ENCODE measurements around the gene LSR.
"Not testable (repeated sequence)": the region's sequence is repeated elsewhere in the genome, so short reads cannot be mapped to it uniquely, and the experiment has no call there.

Gene LSR

DNA sequence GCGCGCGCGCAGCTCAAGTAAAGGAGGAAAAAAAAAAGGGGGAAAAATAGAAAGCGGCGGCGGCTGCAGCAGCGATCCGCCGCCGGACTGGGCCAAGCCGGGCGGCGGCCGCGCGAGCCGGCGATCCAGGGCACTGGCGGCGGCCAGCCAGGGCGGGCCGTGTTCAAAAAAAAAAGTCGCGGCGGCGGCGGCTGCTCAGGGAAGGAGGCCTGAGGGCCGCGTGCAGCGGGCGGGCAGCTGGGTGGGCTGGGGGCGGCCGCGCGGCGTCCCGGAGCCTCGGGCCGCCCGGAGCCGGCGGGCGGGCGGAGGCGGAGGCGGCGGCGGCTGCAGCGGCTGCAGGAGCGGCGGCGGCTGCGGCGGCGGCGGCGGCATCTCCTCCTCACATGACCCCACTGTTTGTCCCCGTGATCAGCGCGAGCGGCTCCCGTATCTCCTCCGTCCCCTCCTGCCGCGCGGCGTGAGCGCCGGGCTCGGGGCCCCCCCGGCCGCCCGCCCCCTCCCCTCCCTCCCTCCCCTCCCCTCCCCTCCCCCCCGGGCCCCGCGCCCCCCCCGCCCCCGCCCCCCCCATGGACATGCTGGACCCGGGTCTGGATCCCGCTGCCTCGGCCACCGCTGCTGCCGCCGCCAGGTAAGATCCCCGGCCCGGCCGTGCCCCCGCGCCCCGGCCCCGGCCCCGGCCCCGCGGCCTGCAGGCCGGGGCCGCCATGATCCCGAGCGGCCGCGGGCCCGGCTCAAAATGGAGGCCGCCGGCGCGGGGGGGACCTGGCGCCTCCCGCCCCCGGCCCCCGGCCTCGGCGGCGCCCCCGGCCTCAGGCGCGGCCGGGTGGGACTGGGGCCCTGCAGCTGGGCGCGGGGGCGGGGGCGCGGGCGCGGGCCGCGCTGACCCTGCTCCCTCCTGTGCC is 20.0 kb downstream of the LSR start, which contains the start of gene USF2:
USF2 (plus strand) TSS at position 427 of the 902 bp plus-strand sequence; CDS start at position 567, 140 bp downstream.
- peak; percentile 77 for DNase-seq

DNA sequence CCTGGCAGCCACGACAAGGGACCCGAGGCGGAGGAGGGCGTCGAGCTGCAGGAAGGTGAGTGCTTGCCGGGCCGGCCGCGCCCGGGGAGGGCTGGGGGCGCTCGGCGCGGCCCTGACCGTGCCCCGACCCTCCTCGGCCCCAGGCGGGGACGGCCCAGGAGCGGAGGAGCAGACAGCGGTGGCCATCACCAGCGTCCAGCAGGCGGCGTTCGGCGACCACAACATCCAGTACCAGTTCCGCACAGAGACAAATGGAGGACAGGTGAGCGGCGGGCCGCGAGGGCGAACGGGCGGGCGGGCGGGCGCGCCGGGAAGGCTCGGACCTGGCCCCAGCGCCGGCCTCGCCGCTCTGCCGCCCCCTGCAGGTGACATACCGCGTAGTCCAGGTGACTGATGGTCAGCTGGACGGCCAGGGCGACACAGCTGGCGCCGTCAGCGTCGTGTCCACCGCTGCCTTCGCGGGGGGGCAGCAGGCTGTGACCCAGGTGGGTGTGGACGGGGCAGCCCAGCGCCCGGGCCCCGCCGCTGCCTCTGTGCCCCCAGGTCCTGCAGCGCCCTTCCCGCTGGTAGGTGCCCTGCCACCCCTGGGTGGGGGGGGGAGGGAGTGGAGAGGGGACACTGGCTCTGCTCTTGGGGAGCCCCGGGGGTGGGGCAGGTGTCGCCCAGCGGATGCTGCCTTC is 20.8 kb downstream of the LSR start:
- DNase-seq, result peak; percentile 84

DNA sequence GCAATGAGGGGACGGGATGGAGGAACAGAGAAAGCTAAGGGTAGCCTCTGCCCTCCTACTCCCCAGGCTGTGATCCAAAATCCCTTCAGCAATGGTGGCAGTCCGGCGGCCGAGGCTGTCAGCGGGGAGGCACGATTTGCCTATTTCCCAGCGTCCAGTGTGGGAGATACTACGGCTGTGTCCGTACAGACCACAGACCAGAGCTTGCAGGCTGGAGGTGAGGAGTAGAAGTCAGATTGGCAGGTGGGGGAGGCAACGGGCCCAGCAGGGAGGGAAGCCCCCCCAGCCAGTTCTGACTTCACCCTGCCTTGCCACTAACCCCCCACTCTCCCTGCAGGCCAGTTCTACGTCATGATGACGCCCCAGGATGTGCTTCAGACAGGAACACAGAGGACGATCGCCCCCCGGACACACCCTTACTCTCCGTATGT is 21.6 kb downstream of the LSR start:
- no peak for DNase-seq

- no peak for DNase-seq
Measured at GRCh38 chr19:35271546-35271945, 22.7 kb downstream of the LSR start.

GRCh38 chr19:35272122-35272719 is 23.4 kb downstream of the LSR start:
- DNase-seq, result no peak

DNA sequence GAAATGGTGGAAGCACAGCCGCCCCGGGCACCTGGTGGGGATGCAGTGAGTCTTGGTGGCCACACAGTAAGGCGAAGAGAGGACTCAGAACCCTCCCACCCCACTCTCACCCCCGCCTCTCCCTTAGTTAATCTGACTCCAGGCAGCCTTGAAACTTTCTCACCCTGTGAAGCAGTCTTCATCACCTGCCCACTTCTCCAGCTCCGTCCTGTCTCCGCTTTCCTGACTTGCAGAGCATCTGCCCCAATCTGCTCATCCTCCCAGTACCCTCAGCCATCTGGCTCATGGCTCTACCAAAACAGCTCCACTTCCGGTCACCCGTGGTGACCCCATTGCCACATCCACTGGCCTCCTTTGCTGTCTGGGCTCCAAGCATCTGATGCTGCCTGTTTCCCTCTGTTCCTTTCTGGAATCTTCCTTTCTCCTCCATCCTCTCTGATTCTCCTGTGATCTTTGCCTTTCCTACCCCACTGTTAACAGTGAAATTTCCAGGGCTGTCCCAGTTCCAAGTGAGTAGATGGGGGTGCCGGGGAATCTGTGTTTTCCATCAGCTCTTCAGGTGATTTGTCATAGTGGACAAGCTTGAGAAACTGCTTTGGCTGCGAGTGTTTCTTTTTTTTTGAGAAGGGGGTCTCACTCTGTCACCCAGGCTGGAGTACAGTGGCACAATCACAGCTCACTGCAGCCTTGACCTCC is 24.3 kb downstream of the LSR start:
- no peak for DNase-seq

GRCh38 chr19:35273686-35274259 is 25.0 kb downstream of the LSR start:
- DNase-seq, result no peak

DNA sequence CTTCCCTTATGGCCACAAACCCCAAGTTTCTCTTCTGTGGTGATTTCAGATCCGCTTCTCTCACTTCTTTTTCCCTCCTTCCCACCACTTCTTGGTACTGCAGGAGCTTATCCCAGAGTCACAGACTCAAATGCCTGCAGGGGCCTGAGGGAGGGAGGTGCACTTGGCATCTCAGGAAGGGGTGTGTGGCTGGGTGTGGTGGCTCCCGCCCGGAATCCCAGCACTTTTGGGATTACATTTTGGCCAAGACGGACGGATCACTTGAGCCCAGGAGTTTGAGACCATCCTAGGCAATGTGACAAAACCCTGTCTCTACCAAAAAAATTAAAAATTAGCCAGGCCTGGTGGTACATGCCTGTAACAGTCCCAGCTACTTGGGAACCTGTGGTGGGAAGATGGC is 25.5 kb downstream of the LSR start:
- DNase-seq, result no peak

- DNase-seq, result no peak
Measured at GRCh38 chr19:35276706-35277281, 28.0 kb downstream of the LSR start.

DNA sequence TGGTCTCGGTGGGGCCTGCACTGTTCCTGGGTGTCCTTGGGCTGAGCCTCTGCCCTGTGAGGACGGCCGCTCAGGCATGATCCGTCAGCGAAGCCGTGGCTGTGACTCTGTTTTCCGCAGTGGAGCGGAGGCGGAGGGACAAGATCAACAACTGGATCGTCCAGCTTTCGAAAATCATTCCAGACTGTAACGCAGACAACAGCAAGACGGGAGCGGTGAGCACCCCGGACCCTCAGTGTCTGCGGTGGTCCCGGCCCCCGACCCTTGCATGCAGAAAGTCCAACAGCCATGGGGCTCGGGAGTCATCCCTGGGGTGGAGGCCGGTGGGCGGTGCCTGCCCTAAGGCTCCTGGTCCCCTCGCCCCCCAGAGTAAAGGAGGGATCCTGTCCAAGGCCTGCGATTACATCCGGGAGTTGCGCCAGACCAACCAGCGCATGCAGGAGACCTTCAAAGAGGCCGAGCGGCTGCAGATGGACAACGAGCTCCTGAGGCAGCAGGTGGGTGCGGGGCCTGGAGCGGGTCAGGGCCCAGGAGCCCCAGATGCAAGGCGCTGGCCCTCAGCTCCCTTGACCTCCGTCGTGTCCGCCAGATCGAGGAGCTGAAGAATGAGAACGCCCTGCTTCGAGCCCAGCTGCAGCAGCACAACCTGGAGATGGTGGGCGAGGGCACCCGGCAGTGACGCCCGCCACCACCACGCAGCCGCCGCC is 29.9 kb downstream of the LSR start:
- no peak for DNase-seq

DNA sequence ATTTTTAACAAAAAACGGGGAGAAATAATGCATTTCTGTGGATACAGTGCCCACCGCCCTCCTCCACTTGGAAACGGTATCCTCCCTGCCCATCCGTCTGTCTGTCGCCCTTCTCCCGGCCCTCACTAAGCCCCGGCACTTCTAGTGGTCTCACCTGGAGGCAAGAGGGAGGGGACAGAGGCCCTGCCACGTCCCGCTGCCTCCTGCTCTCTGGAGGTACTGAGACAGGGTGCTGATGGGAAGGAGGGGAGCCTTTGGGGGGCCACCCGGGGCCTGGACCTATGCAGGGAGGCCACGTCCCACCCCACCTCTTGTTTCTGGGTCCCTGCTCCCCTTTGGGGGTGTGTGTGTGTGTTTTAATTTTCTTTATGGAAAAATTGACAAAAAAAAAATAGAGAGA is 30.6 kb downstream of the LSR start:
- DNase-seq, result no peak

DNA sequence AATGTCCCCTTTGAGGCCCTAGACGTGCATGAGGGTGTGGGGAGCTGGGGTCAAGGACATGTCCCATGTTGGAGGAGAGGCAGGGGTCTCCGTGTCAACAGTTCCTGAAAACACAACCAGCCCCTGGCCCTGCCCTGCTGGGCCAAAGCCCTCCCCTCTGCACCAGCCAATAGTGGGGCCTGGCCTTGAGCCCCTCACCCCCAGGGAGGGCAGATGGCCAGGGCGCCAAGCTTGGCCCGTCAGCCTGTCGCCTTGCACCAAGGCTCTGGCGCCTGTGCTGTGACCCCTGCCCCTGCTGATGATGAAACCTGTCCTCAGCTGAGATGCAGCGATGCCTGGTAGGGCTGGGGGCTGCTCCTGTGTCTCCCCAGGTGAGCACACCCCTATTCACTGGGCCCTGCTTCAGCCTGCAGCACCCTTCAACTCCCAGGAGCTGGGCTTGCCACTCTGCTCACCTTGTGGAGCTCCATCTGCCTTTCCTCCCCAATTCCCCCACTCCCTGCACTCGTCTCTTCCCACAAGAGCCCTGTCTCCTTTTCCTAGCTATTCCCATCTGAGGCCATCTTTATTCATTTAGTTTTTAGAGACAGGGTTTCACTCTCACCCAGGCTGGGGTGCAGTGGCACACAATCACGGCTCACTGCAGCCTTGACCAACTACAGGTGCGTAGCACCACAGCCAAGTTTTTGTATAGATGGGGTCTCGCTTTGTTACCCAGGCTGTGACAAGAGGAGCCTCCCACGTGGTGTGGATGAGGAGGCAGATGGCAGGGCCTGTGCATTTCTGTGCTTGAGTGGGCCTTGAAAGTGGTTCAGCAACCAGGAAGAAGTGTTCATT is 31.4 kb downstream of the LSR start:
- DNase-seq, result no peak

DNA sequence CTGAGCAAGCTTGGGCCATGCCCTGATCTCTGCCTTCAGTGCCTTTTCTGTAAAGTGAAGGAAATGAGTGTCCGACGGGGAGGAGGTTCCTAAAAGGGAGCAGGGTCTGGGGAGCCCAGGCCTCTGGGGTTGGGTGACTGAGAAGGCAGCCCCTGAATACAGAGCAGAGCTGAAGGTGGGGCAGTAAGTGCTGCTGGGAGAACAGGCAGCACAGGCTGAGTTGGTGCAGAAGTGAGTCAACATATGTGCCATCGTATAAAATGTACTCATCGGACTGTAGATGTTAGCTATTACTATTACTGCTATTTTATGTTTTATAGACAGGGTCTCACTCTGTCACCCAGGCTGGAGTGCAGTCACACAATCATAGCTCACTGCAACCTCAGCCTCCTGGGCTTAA is 32.5 kb downstream of the LSR start:
- DNase-seq, result no peak

DNA sequence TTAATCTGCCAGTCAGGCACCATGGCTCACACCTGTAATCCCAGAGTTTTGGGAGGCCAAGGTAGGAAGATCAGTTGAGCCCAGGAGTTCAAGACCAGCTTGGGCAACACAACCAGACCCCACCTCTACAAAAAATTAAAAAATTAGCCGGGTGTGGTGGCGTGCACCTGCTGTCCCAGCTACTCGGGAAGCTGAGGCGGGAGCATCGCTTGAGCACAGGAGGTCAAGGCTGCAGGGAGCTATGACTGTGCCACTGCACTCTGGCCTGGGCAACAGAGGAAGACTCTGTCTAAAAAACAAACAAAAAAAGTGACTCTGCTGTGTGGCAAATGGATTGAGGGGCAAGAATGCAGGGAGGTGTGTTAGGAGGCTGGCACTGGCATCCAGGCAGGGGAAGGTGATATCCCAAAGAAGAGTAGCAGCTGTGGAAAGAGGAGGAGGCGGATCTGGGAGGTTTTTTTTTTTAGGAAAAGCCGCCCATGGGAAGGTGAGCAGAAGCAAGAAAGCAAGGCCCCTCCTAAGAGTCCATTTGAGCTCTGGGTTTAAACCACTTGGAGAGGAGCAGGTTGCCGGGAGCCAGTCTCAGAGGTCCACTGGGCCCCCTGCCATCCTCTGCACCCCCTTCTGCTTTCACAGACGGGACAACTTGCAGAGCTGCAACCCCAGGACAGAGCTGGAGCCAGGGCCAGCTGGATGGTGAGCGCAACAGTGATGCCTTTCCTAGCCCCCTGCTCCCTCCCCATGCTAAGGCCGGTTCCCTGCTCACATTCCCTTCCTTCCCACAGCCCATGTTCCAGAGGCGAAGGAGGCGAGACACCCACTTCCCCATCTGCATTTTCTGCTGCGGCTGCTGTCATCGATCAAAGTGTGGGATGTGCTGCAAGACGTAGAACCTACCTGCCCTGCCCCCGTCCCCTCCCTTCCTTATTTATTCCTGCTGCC is 35.6 kb downstream of the LSR start:
- DNase-seq, result no peak

- DNase-seq, result no peak
Measured at GRCh38 chr19:35285095-35285449, 36.3 kb downstream of the LSR start.

DNA sequence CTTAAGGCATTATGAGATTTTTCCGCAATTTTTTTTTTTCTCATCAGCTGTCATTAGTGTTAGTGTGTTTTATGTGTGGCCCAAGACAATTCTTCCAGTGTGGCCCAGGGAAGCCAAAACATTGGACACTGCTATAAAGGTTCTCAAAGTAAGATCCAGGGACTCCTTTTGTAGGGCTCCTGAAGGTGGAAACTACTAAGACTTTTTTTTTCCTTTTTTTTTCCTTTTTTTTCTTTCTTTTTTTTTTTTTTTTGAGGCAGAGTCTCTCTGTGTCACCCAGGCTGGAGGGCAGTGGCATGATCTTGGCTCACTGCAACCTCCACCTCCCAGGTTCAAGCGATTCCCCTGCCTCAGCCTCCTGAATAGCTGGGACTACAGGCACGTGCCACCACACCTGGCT is 36.7 kb downstream of the LSR start:
- not testable (repeated sequence) for DNase-seq

DNA sequence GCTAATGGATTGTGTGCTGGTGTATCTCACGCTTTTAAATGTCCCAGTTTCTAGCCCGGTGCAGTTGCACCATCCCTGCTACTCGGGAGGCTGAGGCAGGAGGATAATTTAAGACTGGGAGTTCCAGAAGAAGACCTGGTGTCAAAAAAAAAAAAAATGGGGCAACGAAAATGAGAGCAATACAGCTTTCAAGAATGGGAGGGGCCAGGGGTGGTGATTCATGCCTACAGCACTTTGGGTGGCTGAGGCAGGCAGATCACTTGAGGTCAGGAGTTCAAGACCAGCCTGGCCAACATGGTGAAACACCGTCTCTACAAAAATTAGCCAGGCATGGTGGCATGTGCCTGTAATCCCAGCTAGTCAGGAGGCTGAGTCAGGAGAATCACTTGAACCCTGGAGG is 37.3 kb downstream of the LSR start:
- DNase-seq, result not testable (repeated sequence)

DNA sequence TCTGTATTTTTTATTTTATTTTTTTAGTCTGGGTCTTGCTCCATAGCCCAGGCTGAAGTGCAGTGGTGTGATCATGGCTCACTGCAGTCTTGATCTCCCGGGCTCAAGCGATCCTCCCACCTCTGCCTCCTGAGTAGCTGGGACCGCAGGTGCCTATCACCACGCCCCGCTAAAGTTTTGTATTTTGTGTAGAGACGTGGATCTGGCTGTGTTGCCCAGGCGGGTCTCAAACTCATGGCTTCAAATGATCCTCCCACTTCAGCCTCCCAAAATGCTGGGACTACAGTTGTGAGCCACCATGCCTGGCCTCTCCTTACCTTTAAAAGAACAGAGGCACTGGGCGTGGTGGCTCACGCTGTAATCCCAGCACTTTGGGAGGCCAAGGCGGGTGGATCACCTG is 38.9 kb downstream of the LSR start:
- DNase-seq, result no peak

DNA sequence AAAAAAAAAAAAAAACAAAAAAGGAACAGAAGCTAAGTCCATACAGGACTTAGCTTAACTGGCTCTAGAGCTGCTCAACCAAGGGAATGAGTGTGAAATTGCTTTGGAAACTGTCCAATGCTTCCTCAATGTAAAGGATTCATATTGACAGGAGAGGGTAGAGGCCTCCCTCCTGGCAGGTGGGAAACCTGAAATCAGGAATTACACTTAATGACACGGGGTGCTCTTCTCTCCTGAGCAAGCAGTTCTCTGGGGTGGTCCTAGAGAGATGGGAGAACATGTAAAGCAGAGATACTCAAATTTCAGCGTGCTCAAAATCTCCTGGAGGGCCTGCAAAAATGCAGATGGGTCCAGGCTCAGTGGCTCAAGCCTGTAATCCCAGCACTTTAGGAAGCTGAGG is 39.5 kb downstream of the LSR start:
- DNase-seq, result no peak

GRCh38 chr19:35288906-35289305 is 40.1 kb downstream of the LSR start:
- DNase-seq, result no peak
